ENCODE data around the gene DOC2A. TPM values are rescaled to one million over a fixed set of nuclear protein-coding genes. Genes with fewer than 3 reads are reported as not detected.

Gene DOC2A
- total RNA-seq, result 0.72 TPM in 1 of 2 replicates, not detected in the other

DNA sequence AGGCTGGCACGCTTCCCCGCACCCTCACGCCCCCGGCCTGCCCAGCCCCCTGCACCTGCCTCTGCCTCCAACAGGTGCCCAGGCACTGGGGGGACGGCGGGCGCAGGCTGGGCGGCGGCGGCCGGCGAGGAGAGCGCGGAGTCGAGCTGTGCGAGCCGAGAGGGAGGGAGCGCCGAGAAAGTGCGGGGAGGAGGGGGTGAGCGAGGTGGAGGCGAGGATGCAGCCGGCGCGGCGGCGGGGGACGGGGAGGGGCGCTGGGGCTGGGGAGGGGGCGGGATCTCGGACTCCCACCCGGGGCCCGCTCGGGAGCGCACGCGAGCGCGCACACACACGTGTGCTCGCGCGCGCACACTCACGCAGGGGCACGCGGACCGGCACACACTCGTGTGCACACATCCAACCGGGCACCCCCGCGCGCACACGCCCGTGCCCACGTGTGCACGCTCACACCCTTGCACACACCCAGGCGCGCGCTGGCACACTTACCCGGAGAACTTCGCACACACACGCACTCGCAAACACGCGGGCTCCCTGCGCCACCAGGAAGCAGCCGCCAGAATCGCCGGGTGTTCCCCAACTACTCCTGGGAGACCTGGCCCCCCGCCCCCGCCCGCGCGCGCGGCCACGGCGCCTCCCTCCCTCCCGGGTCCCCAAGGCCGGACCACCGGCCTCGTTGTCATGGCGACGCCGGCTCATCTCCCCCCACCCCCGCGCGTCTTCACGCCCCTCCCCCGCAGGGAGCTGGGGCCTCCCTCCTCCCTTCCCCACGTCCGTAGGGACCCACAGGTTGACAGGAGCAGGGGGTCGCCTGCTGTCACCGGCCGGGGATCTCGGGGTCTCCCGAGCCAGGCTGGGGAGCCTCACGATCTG lies at the start of gene DOC2A:
DOC2A (minus strand) TSS at position 184 of the 870 bp plus-strand sequence. CDS start 805 bp downstream, outside the sequence.

DNA sequence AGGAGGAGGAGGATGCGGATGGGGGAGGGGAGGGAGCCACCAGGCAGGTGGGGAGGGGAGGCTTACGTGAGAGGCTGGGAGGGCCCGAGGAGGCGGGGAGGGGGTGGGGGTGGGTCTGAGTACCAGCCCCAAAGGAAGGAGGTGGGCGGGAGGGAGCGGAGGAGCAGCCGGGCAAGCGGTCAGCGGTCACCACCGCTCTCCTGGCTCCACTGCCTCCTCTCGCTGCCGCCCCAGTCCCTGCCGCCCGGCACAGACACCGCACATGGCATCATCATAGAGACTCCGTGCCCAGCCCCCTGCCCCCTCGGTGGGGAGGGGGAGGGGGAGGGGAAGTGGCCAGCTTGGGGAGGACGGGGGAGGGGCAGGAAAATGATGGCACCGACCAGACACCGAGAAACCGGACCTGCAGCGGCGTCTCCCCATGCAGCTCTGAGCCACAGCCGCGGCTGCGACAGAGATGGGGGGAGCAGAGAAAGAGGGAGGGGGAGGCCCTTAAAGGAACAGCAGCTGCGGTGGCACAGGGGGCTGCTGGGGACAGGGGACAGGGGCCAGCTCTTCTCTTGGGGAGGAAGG lies 20.1 kb upstream of the DOC2A start, which contains the start of gene TLCD3B:
TLCD3B (minus strand) TSS at position 431 of the 573 bp plus-strand sequence. CDS start 744 bp downstream, outside the sequence.

DNA sequence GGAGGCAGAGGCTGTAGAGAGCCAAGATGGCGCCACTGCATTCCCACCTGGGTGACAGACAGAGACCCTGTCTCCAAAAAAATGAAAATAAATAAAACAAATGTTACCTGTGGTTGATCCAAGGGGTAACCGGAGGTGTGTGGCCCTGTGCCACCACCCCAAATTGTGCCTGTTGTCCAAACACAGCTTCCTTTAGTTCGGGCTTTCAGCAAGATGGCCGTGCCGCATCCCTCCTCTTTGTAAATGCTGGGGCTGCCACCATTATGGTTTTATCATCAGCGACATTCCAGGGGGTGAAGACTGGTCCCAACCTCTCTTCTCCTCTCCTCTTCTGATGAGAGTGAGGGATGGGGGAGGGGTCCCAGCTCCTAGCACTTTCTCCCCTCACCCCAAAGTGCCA lies 12.1 kb upstream of the DOC2A start, which contains the start of gene C16orf92:
C16orf92 (plus strand) TSS at position 312 of the 400 bp plus-strand sequence. CDS start 143 bp downstream, outside the sequence.

GRCh38 chr16:29995911-29996765 lies 14.7 kb downstream of the DOC2A start, which contains the start of gene INO80E:
INO80E (plus strand) TSS chr16:29996241; CDS start chr16:29996311, 70 bp downstream.

DNA sequence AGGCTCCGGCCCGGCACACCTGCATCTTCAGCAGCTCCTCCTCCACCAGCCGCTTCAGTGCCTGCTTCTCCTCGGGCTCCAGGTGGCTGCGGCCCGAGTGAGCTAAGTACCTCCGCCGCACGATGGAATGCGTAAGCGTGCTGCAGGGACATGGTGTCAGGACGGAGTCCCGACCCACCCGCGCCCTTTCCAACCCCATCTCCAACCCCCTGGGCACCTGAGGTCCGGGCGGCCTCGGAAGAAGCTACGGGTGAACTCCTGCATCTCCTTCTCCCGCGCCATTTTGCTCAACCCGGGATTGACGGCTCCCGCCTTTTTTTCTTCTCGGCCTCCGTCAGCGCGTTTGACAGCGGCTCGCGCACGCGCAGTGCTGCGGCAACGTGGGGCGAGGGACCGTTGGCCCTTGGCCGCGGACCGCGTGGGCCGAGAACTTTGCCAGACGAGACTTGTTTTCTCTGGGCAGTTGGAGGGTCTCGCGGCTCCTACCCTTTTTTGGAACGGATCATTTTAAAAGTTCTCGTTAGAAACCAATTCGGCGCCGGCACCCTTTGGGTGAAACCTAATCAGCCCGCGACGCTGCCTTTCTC lies 15.4 kb downstream of the DOC2A start, which contains the start of gene HIRIP3:
HIRIP3 (minus strand) TSS at position 294 of the 587 bp plus-strand sequence; CDS start at position 282, 12 bp downstream.

GRCh38 chr16:29973384-29974246 lies 37.2 kb downstream of the DOC2A start, which contains the start of gene TAOK2:
TAOK2 (plus strand) TSS chr16:29973868; CDS start chr16:29977773, 3,905 bp downstream.

DNA sequence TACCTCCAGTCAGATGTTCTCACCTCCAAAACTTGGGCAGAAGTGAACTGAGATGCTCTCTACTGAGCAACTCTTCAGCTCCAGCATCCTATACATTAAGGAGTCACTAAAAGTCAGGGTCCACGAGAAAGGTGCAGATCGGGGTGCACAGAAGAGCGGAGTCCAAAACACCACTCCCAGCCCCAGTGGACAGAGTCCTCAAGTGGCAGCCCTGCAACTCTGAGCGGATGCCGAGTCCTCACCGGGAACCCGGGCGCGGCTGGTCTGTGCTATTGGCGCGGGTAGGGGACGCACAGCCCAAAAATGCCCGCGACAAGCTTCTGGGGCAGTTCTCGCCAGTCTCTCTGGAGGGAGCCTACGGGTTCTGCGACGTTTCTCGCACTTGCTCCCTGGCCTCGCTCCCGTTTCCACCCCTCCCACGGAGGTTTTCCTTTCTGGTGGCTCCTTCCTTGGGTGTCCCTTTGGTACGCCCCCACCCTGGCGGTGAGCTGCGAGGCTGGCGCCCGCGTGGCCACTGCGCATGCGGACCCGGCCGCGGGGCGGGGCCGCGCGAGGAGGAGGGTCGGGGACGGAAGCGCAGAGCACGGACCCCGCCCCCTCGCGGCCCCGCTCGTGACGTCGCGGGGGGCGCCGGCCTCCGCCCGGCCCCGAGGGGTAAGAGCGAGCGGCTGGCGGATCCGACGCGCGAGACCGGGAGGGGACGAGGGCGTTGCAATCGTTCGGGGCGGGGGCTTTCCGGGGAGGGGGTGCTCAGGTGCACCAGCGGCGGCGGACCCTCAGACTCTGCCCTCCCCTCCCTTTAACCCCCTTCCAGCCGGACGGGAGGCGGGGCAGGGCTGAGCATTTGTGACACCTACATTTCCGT lies 49.1 kb downstream of the DOC2A start, which contains the start of gene TMEM219:
TMEM219 (plus strand) TSS at position 601 of the 865 bp plus-strand sequence. CDS start 1,065 bp downstream, outside the sequence.

Other genes starting within 250 kb of the DOC2A start
- not detected in 2 replicates for gene ZG16, start 232.8 kb downstream of the DOC2A start, total RNA-seq
- 13.7 and 14.5 TPM in 2 replicates for gene KIF22, start 220.3 kb downstream of the DOC2A start, total RNA-seq
- 135 and 146 TPM in 2 replicates for gene MAZ, start 204.5 kb downstream of the DOC2A start, total RNA-seq
- not detected in 2 replicates for gene PRRT2, start 198.8 kb downstream of the DOC2A start, total RNA-seq
- 18.3 and 24.3 TPM in 2 replicates for gene PAGR1, start 194.9 kb downstream of the DOC2A start, total RNA-seq
- 104 and 244 TPM in 2 replicates for gene MVP, start 190.6 kb downstream of the DOC2A start, total RNA-seq
- 62.4 and 65.3 TPM in 2 replicates for gene CDIPT, start 147.8 kb downstream of the DOC2A start, total RNA-seq
- 5.3 and 8.7 TPM in 2 replicates for gene SEZ6L2, start 111.5 kb downstream of the DOC2A start, total RNA-seq
- gene ASPHD1, start 110.5 kb downstream of the DOC2A start, total RNA-seq, result 1.7 and 8.9 TPM in 2 replicates
- gene KCTD13, start 84.8 kb downstream of the DOC2A start, total RNA-seq, result 14.2 and 15.3 TPM in 2 replicates
- gene TMEM219, start 48.9 kb downstream of the DOC2A start, total RNA-seq, result 66.7 and 80.6 TPM in 2 replicates
- gene TAOK2, start 37.2 kb downstream of the DOC2A start, total RNA-seq, result 25.2 and 28.7 TPM in 2 replicates
- gene HIRIP3, start 15.4 kb downstream of the DOC2A start, total RNA-seq, result 5.1 and 10.2 TPM in 2 replicates
- 21.0 and 28.1 TPM in 2 replicates for gene INO80E, start 14.8 kb downstream of the DOC2A start, total RNA-seq
- not detected in 2 replicates for gene C16orf92, start 12.2 kb upstream of the DOC2A start, total RNA-seq
- gene TLCD3B, start 20.2 kb upstream of the DOC2A start, total RNA-seq, result not detected in 2 replicates
- gene ALDOA, start 54.7 kb upstream of the DOC2A start, total RNA-seq, result 688 and 703 TPM in 2 replicates
- 146 and 274 TPM in 2 replicates for gene PPP4C, start 65.0 kb upstream of the DOC2A start, total RNA-seq
- 0.48 and 1.1 TPM in 2 replicates for gene TBX6, start 80.9 kb upstream of the DOC2A start, total RNA-seq
- 9.6 and 9.9 TPM in 2 replicates for gene YPEL3, start 85.2 kb upstream of the DOC2A start, total RNA-seq
- 1.9 and 5.1 TPM in 2 replicates for gene GDPD3, start 102.5 kb upstream of the DOC2A start, total RNA-seq
- gene MAPK3, start 112.2 kb upstream of the DOC2A start, total RNA-seq, result 10.7 and 14.0 TPM in 2 replicates
- 1.3 and 2.9 TPM in 2 replicates for gene CORO1A, start 172.6 kb upstream of the DOC2A start, total RNA-seq
- gene BOLA2B, start 182.6 kb upstream of the DOC2A start, total RNA-seq, result 276 and 284 TPM in 2 replicates
- 28.9 and 49.7 TPM in 2 replicates for gene SLX1A, start 182.8 kb upstream of the DOC2A start, total RNA-seq
- 3.6 and 4.3 TPM in 2 replicates for gene SULT1A3, start 188.2 kb upstream of the DOC2A start, total RNA-seq
- gene NPIPB13, start 237.5 kb upstream of the DOC2A start, total RNA-seq, result 0.72 and 2.8 TPM in 2 replicates